Left renal pelvis (tissue), 4 donors: ENCODE results near the gene TUBGCP3. TPM values are rescaled to one million over a fixed set of nuclear protein-coding genes. Genes with fewer than 3 reads are reported as not detected.
"Not testable (repeated sequence)": the region's sequence is repeated elsewhere in the genome, so short reads cannot be mapped to it uniquely, and the experiment has no call there.

Source experiments
- DNase-seq, 4 donors: peaks; one replicate each; pipeline ENCODE4 v3.0.0-alpha.2; 2013; ENCODE audit warnings: low read depth in 4 of 4, low spot score in 3 of 4
- polyA plus RNA-seq, 4 donors: library from polyadenylated mRNA; unstranded; fragments of 120-200 nt; gene quantifications; one replicate each; pipeline ENCODE4 v1.2.1, GENCODE V29; 2013; ENCODE audit not compliant: insufficient read length in 4 of 4

The TUBGCP3 gene, protein sequence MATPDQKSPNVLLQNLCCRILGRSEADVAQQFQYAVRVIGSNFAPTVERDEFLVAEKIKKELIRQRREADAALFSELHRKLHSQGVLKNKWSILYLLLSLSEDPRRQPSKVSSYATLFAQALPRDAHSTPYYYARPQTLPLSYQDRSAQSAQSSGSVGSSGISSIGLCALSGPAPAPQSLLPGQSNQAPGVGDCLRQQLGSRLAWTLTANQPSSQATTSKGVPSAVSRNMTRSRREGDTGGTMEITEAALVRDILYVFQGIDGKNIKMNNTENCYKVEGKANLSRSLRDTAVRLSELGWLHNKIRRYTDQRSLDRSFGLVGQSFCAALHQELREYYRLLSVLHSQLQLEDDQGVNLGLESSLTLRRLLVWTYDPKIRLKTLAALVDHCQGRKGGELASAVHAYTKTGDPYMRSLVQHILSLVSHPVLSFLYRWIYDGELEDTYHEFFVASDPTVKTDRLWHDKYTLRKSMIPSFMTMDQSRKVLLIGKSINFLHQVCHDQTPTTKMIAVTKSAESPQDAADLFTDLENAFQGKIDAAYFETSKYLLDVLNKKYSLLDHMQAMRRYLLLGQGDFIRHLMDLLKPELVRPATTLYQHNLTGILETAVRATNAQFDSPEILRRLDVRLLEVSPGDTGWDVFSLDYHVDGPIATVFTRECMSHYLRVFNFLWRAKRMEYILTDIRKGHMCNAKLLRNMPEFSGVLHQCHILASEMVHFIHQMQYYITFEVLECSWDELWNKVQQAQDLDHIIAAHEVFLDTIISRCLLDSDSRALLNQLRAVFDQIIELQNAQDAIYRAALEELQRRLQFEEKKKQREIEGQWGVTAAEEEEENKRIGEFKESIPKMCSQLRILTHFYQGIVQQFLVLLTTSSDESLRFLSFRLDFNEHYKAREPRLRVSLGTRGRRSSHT
- 10 to 100 TPM; 30.8 to 34.2 (median 32.8) TPM for polyA plus RNA-seq

DNA sequence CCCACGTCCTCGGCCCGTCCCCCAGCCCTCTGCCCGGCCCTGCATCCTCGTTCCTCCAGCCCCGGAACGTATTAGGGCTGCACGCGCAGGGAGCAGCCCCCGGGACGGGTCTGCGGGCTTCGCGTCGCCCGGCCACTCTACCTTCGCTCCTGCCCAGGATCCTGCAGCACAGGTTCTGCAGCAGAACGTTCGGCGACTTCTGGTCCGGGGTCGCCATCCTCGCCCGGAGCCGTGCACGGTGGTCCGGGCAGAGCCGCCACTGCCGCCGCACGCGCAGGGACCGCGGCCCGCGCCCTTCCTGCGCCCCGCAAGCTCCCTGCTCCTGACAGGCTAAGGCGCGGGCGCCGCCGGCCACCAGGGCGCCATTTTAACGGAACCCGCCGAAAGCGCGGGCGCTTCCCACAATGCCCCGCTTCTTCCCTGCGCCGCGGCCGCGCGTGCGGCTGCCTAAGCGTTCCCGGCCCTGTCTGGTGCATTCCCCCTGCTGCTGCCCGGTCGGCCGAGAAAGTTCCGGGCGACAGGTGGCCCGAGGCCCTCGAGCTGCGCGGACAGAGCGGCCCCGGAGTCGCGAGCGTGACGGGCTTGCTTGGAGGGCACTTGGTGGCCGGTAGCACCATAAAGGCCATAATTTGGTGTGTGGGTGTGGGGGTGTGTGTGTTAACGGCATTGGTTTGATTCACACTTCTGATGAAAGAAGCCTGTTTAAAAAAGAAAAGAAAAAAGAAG, at the start of gene TUBGCP3:
Gene TUBGCP3 (minus strand): TSS at position 390 of the 726 bp plus-strand sequence. CDS start 173 bp downstream, at position 217.
- DNase-seq = peak in 3 of 4 donors; percentile 71 to 74 (median 71)

DNA sequence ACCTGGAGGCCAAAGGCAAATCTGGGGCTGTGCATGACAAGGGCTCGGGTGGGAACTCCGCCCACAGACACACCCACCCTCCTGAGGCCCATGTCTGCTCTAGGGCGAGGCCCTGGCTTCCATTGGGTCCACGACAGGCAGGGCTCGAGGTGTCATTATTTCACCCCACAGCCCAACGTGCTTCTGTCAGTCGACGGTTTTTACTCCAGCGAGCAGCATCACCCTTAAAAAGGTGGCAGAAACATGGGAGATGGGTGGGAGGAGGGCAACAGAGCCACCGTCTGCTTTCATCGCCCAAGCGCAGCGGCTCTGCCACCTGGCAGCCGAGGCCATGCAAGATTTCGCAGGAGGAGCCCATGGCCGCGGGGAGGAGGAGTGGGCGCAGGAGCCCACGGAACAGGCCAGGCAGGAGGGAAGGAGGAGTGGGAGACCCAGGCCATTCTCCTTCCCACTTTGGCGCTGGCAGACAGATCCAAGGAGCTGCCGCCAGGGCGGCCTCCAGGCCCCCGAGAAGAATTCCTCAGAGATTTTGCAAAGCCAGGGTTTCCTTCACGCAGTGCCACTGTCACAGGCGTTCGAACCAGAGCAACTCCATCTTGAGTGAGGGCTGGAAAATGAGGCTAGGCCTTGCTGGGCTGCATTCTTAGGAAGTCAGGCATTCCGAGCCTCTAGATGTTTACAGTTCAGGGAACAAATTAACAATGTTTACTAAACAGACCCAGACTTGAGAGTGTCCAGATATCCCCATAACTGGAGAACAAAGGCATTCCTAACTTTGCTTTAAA, 49.3 kb upstream of the TUBGCP3 start:
- DNase-seq = no peak

DNA sequence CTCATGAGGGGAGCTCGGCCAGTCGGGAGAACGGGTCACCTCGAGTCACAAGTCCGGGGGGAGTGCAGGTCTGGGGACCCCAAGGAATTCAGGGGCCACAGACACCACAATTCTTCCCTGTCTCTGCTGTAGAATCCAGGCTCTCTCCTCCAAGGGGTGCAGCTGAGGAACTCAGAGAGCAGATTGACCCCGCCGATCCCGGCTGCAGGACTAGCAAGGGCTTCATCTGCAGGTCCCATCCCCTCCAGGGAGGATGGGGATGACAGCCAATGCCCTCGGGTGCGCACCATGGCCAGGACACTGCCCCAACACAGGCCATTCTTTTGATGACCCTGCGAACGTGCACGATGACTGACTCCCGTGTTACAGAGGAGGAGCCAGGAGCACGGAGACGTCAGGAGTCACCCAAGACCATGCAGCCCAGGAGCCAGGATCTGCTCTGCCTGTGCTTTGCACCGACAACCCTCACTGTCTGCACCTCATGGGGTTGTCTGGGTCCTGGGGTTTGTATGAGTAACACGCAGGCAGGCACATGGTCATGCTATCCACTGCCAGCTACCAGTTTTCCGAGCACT, 48.5 kb upstream of the TUBGCP3 start:
- DNase-seq = no peak

DNA sequence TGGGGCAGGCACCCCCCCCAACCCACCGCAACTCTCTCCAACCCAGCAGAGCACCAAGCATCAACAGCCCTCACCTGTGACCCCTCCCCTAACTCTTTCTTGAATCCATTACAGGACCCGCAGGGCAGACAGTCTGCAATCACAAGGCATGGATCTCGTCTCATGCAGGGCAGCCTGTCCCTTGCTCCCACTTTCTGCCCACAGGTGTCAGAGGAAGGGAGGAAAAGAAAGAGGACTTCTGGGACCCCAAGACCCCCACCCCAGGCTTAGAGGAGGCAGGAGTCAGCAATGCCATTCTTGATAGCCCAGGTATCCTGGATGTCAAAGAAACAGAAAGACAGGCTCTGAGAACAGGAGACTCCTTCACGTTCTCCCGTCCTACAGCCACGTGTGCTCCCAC, 47.4 kb upstream of the TUBGCP3 start:
- DNase-seq = no peak

DNA sequence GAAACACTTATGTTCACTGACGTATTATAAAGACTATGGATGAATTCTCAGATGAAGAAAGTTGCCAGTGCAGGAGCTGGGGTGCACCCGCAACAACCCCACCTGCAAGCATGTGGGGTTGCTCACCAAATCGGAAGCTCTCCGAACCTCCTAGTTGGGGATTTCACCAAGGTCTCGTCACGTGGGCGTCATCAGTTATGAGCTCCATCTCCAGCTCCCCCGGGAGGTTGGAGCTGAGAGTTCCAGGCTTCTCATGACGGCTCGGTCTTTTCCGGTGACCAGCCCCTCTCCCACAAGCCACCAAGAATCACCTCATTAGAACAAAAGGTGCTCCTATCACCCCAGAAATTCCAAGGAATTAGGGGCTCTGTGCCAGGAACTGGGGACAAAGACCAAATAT, 46.1 kb upstream of the TUBGCP3 start:
- no peak for DNase-seq

DNA sequence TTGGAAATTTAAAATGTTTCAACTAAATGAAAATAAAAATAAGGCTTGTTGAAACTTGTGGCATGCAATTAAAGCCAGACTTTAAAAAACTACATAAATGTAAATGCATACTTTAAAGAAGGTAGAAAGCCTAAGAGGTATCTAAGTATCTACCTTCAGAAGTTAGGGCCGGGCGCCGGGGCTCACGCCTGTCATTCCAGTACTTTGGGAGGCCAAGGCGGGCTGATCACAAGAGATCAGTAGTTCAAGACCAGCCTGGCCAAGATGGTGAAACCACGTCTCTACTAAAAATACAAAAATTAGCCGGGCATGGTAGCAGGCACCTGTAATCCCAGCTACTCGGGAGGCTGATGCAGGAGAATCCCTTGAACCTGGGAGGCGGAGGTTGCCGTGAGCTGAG, 42.3 kb upstream of the TUBGCP3 start:
- DNase-seq = not testable (repeated sequence)

DNA sequence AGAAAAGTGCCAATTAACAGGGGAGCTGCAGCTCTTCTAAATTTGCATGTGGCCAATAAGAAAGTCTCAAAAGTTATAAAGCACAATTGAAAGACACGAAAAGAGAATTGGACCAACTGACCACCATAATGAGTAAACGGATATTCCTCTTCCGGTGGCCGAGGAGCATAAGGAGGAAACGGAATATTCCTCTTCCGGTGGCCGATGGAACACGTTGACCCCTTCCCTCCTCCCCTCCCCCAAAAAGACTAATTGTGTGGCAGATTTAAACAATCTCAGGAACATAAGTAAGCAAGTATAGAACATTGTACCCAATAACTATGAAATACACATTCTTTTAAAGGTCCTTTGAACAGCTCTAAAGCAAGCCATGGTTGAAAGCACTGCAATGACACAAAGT, 41.2 kb upstream of the TUBGCP3 start:
- DNase-seq = no peak

DNA sequence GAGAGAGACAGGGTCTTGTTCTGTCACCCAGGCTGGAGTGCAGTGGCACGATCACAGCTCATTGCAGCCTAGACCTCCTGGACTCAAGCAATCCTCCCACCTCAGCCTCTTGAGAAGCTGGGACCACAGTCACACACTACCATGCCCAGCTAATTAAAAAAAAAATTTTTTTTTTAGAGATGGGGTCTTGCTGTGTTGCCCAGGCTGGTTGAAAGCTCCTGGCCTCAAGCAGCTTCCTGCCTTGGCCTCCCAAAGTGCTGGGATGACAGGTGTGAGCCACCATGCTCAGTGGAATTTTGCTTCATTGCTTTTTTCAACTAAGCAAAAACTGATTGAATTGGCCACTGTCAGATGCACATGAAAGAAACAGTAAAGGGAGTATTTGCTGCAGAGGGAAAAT, 39.7 kb upstream of the TUBGCP3 start:
- DNase-seq = not testable (repeated sequence)

DNA sequence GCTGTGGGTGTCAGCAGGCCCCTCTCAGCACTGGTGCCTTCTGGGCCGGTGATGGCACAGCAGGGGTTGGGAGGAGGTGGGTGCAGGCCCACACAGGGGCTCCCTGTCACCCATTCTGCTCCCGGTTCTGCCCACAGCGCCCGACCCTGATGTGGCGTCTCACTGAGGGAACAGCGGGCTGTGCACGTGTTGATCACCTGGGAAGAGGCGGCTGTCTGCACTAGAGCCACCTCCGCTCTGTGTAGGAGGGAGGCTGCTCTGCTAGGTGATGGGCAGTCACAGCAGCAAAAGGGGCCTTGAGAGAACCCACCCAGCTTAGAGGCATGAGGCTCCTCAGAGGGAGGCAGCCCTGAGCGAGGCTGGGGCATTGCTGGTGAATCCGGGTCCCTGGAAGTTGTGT, 39.2 kb upstream of the TUBGCP3 start:
- no peak for DNase-seq

DNA sequence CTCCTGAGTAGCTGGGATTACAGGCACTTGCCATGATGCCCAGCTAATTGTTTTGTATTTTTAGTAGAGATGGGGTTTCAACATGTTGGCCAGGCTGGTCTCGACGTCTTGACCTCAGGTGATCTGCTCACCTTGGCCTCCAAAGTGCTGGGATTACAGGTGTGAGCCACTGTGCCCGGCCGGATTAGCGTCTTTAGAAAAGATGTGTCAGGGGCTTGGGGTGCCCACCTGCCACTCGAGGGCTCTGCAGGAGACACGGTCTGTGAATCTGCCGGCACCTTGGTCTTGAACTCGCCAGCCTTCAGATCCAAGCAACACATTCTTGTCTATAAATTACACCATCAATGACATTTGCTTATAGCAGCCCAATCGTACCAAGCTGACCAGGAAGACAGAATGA, 38.8 kb upstream of the TUBGCP3 start:
- no peak for DNase-seq

DNA sequence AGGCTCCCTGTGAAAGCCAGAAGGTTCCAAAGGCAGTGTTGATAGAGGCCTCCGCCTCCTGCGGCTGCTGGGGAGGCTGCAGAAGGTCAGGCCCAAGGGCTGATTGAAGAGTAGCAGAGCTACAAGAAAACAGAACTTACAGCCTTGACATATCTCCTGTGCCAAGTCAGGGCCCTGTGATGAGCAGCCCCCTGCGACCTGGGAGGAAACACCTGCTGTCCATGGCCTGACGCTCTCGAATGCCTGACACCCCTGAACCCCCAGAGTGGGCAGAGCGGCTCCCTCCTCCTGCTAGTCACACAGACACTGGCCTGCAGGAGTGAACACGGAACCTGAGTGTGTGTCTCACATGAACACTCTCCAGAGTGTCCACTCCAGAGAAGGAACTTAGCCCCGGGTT, 38.2 kb upstream of the TUBGCP3 start:
- DNase-seq = no peak

DNA sequence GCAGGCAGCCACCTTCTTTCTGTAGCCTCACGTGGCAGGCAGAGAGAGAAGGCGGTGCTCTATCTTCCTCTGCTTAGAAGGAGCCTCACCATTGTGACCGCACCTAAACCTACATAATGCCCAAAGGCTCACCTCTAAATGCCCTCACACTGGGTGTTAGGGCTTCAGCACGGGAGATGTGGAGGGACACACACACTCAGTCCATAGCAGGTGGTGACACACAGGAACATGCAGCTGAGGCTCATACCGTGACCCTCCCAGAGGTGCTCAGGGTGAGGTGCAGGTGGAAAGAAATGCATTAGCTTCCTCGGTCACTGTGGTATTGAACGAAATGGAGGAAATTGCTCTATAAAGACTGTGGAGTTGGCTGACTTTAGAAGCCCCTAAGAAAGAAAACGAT, 37.7 kb upstream of the TUBGCP3 start:
- no peak for DNase-seq

DNA sequence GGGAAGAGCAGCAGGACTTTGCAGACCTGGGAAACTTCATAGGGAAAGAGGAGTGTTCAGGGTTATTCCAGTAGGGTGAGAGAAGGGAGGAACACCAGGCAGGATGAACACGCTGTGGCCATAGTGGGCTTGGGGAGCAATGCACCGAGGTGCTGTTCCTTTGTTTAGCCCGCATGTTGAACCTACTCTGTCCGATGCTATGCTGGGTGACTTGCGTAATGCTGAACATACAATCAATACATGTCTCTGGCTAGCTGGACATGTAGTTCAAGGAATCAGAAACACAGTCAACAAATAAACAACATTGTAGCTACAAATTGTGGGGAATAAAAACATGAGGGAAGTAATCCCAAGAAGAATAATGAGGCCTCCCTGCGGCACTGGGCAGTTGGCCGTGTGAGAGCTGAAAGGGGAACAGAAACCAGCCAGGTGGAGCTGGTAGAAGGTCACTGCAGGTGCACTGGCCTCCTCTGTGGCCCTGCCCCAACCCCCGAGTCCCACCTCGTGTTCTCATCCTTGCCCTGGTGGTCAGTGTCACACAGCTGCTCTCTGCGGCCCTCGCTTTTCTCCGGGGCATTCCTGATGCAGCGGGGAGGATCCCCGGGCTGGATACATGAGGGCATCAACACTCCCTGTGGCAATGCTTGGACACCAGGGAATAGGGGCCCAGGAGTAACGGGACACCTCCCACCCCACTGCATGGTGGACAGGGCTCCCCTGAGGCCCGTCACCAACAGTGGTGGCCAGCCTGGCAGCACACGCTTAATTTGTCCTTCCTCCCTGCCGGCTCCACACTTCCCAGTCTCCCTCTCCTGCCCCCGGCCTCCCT, 36.9 kb upstream of the TUBGCP3 start:
- no peak for DNase-seq

DNA sequence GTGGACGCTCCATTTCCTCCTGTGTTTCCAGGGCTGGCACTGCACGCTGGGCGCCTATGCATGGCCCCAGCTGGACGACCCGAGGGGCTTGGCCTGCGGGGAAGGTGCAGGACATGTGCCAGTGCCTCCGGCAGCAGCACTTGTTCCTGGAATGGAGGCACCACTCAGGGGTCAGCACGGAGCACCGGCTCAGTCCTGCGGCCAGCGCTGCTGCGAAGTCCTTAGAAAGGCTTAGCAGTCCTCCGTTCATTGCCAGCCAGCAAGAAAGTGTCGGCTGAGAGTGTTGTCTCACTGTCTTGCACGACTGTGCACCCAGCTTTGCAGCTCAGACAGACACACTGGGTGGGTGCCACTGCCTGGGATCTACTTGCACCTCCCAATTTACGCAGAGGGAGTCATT, 36.1 kb upstream of the TUBGCP3 start:
- no peak for DNase-seq

DNA sequence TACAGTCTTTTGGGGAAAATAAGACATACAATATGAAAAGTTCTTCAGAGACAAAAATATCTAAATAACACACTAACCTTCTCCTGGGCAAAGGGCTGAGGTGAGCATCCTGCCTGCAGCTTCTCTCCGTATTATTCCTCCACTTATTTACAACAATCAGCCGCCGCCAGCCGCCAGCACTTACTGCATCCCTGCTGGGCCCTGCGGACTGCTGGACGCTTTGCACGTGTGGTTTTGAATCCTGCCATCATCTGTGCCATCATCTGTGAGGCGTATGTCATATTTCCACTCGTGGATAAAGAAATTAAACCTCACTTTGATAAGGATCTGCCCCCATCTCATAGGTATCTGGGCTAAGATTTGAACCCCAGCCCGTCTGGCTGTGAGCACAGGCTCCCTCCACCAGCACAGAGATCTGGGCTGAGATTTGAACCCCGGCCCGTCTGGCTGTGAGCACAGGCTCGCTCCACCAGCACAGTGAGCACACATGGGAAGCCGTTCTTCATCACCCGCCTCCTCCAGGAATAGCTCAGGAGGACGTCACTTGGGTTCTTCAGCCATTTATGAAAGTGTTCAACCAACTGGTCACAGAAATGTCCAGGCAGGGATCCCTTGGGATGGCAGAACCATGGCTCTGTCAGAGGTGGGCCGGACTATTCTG, 35.2 kb upstream of the TUBGCP3 start:
- no peak for DNase-seq

DNA sequence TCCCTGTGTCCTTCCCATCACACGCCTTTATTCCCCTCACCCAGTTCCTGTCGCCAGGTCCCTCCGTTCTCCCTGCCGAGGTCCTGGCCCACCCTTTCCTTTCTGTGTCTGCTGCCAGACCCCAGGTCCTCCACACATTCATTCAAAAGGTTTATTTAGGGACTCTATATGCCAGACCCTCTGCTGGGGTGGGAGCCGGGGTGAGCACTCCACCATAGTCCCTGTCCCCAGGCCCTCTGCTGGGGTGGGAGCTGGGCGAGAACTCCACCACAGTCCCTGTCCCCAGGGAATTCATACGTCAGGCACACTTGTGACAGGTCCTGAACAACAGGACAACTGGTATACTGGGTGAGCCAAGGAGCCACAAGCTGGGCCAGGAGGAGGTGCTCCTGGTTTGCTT, 34.4 kb upstream of the TUBGCP3 start:
- no peak for DNase-seq

DNA sequence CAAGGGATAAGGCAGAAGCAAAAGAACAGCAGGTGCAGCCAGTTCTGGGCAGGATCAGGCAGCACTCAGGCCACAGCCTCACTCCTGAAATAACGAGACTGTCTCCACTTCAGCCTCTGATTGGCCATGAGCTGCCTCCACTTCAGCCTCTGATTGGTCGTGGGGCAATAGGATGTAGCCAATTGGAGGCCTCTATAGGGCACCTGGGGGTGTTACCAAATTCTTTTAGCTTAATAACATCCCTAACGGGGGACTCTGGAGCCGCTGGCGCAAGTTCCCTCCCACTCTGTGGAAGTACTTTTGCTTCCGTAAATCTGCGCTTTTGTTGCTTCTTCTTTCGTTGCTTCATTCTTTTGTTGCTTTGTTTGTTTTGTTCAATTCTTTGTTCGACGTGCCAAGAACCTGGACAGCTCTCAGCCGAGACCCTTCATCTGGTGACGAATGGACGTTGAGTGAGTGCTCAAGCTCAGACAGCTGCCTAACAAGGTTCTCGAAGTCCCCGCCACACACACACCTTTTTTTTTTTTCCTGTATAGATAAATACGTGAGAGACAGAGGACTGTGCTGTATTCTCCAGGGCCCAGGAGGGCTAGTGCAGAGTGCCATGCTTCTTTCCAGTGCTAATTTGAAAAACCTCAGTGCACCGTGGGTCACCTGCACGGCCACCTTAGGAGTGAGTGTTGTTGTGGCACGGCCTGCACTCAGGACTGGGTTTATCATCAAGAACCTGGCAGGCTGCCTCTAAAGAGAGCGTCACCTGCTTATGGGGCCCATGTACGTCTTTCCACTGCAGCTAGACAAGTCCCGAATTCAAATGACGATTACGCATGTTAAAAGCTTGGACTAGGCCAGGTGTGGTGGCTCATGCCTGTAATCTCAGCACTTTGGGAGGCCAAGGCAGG, 32.0 kb upstream of the TUBGCP3 start:
- peak in 1 of 4 donors; percentile 47 for DNase-seq
